Spleen (tissue), 13 donors: ENCODE data around the gene DRC3. TPM values are rescaled to one million over a fixed set of nuclear protein-coding genes. Genes with fewer than 3 reads are reported as not detected.
A peak's percentile ranks its signal among the peaks of the same experiment; 100 is the strongest.

Experiments used
- DNase-seq: peaks from one replicate; pipeline ENCODE4 v3.0.0-alpha.2; 2020
- H3K27ac ChIP-seq, 8 donors: fragments of 200-600 bp; sonication (generic) in 7 of 8; 1 replicate in 4 of 8; 2 replicates in 4 of 8; pipeline versions ENCODE4 v1.5.0 to v1.8.0; 2016 to 2021; ENCODE audit warnings: inconsistent platforms in 4 of 8, mild to moderate bottlenecking in 4 of 8, moderate library complexity in 1 of 8
- H3K27me3 ChIP-seq, 7 donors: fragments of 200-600 bp; sonication (generic) in 6 of 7; replicated peaks in 1 of 7; 1 replicate in 4 of 7; 2 replicates in 3 of 7; pipeline versions ENCODE4 v1.5.0 to v1.8.0; 2016 to 2021; ENCODE audit warnings: inconsistent platforms in 3 of 7, mild to moderate bottlenecking in 1 of 7
- H3K36me3 ChIP-seq, 6 donors: fragments of 200-600 bp; sonication (generic) in 5 of 6; 1 replicate in 4 of 6; 2 replicates in 2 of 6; pipeline versions ENCODE4 v1.5.0 to v1.8.0; 2016 to 2021; ENCODE audit warnings: inconsistent platforms in 2 of 6
- H3K4me1 ChIP-seq, 6 donors: fragments of 200-600 bp; sonication (generic) in 5 of 6; 1 replicate in 3 of 6; 2 replicates in 3 of 6; pipeline versions ENCODE4 v1.5.0 to v1.8.0; 2016 to 2021; ENCODE audit warnings: inconsistent platforms in 3 of 6
- H3K4me3 ChIP-seq, 8 donors: fragments of 200-600 bp; sonication (generic) in 7 of 8; 1 replicate in 4 of 8; 2 replicates in 4 of 8; pipeline versions ENCODE4 v1.5.0 to v1.8.0; 2016 to 2021; ENCODE audit warnings: inconsistent platforms in 4 of 8, mild to moderate bottlenecking in 4 of 8, moderate library complexity in 2 of 8
- H3K9me3 ChIP-seq, 8 donors: fragments of 200-600 bp; sonication (generic) in 7 of 8; 1 replicate in 4 of 8; 2 replicates in 4 of 8; pipeline versions ENCODE4 v1.5.0 to v1.8.0; 2016 to 2021; ENCODE audit warnings: inconsistent platforms in 4 of 8
- POLR2A ChIP-seq, 3 donors: fragments of 450-650 bp; IDR thresholded peaks; one replicate each; pipeline ENCODE4 v1.5.1; 2017; ENCODE audit warnings: antibody characterized with exemption in 3 of 3, mild to moderate bottlenecking in 1 of 3
- POLR2AphosphoS5 ChIP-seq, 3 donors: sonication (generic); formaldehyde crosslinking; IDR thresholded peaks; one replicate each; pipeline ENCODE4 v1.5.1; 2017; ENCODE audit warnings: antibody characterized with exemption in 3 of 3
- WGBS, 5 donors: extraction: QIAGEN DNeasy Blood & Tissue Kit in 3 of 5; methylation state at CpG; one replicate each; pipeline versions ENCODE4 v1.1.5 to v1.1.7; 2013 to 2018; 5-methylcytosine and 5-hydroxymethylcytosine counted together
- intact Hi-C: fragments of 100-400 bp; cut with DNase I; formaldehyde crosslinking; loops from one replicate; pipeline ENCODE4 v1.15.0; 2023; ENCODE audit warnings: low total_unique reads
- long read RNA-seq, 2 donors: transcript quantifications; one replicate each; lab custom pipeline, GENCODE V29; 2026
- polyA plus RNA-seq, 3 donors: library from polyadenylated mRNA; stranded (reverse); fragments of 200-250 nt; gene quantifications; one replicate each; pipeline ENCODE4 v1.2.1, GENCODE V29; 2013
- total RNA-seq, 7 donors: library from RNA; depleted of rRNA in 3 of 7; stranded (reverse); fragments of >200 nt in 3 of 7; fragmentation: NEBNext Ultra II Directional in 4 of 7; extraction: Animal tissue kit (Norgen Biotek cat#: 25700) in 4 of 7; gene quantifications; one replicate each; pipeline versions ENCODE4 v1.1.0 to v1.2.1, GENCODE V29; 2016 to 2021
- TF ChIP-seq, protein P1 (sequence below), 11 experiments: fragments of 200-600 bp in 7 of 11; fragments of 450-650 bp in 4 of 11; sonication (generic) in 4 of 11; IDR thresholded peaks in 8 of 11; conservative IDR thresholded peaks in 3 of 11; 1 replicate in 7 of 11; 2 replicates in 4 of 11; pipeline versions ENCODE4 v1.4.0 to v1.8.0; 2016 to 2021; ENCODE audit warnings: antibody characterized with exemption in 11 of 11, inconsistent platforms in 4 of 11, mild to moderate bottlenecking in 1 of 11
- donor health status: healthy with polysubstance abuse.
- donor health status: DM: no; HTN: no; CAD: no; lungs with moderate emphysema.
- donor health status: DM: no; HTN: no; CAD: no.
- donor health status: Bipolar disorder and iron deficiency.
- donor health status: healthy.
- donor health status: DM: no; HTN: no; CAD: no.
- donor health status: DM: yes; HTN: yes; CAD: no.

Gene DRC3, protein sequence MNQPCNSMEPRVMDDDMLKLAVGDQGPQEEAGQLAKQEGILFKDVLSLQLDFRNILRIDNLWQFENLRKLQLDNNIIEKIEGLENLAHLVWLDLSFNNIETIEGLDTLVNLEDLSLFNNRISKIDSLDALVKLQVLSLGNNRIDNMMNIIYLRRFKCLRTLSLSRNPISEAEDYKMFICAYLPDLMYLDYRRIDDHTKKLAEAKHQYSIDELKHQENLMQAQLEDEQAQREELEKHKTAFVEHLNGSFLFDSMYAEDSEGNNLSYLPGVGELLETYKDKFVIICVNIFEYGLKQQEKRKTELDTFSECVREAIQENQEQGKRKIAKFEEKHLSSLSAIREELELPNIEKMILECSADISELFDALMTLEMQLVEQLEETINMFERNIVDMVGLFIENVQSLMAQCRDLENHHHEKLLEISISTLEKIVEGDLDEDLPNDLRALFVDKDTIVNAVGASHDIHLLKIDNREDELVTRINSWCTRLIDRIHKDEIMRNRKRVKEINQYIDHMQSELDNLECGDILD
- total RNA-seq (1 to 10 TPM in 5 of 7 donors, under 1 TPM in 2; 0.37 to 7.3 (median 2.3) TPM), polyA plus RNA-seq (1 to 10 TPM in 2 of 3 donors, under 1 TPM in 1; 0.93 to 2.4 (median 2.3) TPM)
- long read RNA-seq, donor 1, result 0 reads
- long read RNA-seq, donor 2, partial matches to known transcripts, result 0 of 1 reads
- long read RNA-seq, donor 2, other reads (novel, unspliced or antisense), result 0 of 1 reads

DNA sequence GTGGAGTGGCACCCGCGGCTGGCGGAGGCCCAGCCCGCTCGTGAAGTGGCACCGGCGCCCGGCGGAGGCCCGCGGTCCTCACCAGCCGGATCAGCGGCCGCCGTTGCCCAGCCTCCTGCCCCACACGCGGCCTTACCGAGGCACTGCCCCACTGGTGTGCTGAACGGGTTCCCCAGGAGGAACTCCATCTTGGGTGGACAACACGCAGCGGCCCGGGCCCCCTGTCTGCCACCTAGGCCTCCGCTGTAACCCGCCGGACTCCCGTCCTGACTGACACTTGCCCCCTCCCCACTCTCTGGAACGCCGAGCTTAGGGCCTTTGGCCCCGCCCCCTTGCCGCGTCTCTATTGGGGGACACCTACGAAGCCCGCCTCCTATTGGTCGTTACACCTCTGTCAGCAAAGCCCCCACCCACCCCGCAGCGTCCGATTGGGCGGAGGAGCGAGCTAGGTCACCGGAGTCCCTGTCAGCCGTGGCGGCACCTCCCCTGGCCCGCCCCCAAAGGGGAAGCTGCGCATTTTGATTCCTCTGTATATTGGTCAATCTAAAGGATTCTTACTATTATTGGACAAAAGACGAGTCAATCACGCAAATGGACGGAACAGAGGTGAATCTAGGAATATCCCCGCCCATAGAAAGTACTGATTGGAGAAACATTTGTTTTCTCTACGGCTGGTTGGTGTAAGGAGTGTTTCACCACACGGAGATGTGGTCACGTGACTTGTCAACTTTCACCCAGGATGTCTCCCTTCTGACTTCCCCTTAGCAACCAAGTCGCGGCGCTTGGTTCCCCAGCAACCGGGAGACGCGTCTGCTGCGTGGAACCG lies at the start of gene DRC3, which contains the start of gene TOM1L2:
Gene DRC3 (plus strand): TSS at position 737 of the 826 bp plus-strand sequence. CDS start 4,737 bp downstream, outside the sequence.
Gene TOM1L2 (minus strand): TSS at position 275 of the 826 bp plus-strand sequence. CDS start 87 bp downstream, at position 188.
- WGBS, 5 donors, result 0 to 1% (median 0%) methylated on average over 48 to 59 of the region's 59 CpGs
- H3K4me1 ChIP-seq, result peaks cover 9 to 69% (median 35%) of the 10 kb centered on the region in 6 donors
- TF ChIP-seq, protein P1, sequence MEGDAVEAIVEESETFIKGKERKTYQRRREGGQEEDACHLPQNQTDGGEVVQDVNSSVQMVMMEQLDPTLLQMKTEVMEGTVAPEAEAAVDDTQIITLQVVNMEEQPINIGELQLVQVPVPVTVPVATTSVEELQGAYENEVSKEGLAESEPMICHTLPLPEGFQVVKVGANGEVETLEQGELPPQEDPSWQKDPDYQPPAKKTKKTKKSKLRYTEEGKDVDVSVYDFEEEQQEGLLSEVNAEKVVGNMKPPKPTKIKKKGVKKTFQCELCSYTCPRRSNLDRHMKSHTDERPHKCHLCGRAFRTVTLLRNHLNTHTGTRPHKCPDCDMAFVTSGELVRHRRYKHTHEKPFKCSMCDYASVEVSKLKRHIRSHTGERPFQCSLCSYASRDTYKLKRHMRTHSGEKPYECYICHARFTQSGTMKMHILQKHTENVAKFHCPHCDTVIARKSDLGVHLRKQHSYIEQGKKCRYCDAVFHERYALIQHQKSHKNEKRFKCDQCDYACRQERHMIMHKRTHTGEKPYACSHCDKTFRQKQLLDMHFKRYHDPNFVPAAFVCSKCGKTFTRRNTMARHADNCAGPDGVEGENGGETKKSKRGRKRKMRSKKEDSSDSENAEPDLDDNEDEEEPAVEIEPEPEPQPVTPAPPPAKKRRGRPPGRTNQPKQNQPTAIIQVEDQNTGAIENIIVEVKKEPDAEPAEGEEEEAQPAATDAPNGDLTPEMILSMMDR (IDR thresholded peaks at IDR 0.05 in 8 of 11, conservative IDR thresholded peaks at IDR 0.05 in 3 of 11), result peak in 8 of 11 experiments; percentile 10 to 51 (median 33)
- TF ChIP-seq POLR2AphosphoS5 (IDR thresholded peaks at IDR 0.05) (peak; percentile 92 to 93 (median 93)), POLR2A (IDR thresholded peaks at IDR 0.05) (peak in 2 of 3 donors; percentile 52 to 69)
- H3K9me3 ChIP-seq, result no peaks in the 10 kb centered on the region
- no peaks in the 10 kb centered on the region for H3K36me3 ChIP-seq
- H3K4me3 ChIP-seq, result peak within 1 kb of the TSS; percentile 70 to 97 (median 87)
- no peaks in the 10 kb centered on the region for H3K27me3 ChIP-seq
- intact Hi-C loops, result no loop called here
- peak within 1 kb of the TSS; percentile 86 to 96 (median 94) for H3K27ac ChIP-seq
- DNase-seq, result peak; percentile 100

DNA sequence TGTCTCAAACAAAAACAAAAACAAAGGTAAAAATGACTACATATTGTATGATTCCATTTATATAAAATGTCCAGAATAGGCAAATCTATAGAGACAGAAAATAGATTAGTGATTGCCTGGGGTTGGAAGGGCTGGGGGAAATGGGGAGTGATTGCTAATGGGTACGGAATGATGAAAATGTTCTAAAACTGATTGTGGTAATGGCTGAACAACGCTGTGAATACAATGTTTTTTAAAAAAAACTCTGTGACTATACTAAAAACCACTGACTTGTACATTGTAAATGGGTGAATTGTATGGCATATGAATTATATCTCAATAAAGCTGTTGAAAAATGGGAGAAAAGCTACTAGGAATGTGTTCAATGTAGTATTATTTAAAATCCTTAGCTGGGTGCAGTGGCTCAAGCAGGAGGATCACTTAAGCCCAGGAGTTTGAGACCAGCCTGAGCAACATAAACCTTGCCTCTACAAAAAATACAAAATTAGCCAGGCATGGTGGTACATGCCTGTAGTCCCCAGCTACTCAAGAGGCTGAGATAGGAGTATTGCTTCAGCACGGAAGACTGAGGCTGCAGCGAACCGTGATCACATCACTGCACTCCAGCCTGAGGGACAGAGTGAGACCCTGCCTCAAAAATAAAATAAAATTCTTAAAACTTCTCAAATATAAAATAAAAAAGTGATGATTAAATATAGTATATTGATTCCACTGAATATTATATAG lies 48.4 kb upstream of the DRC3 start:
- no peak for TF ChIP-seq POLR2A (IDR thresholded peaks at IDR 0.05)
- TF ChIP-seq, protein P1 (IDR thresholded peaks at IDR 0.05 in 8 of 11, conservative IDR thresholded peaks at IDR 0.05 in 3 of 11), result no peak
- no peak for TF ChIP-seq POLR2AphosphoS5 (IDR thresholded peaks at IDR 0.05)
- 94 to 99% (median 98%) methylated on average over 5 of the region's 5 CpGs for WGBS, 5 donors
- H3K4me3 ChIP-seq, result no peak overlapping the region
- no peak for DNase-seq
- H3K4me1 ChIP-seq, result peaks cover 0 to 39% (median 14%) of the 10 kb centered on the region in 6 donors
- H3K27ac ChIP-seq, result no peak overlapping the region
- H3K9me3 ChIP-seq, result no peaks in the 10 kb centered on the region
- intact Hi-C loops, result no loop called here
- H3K36me3 ChIP-seq, result peaks cover 0 to 6% (median 0%) of the 10 kb centered on the region in 6 donors
- no peaks in the 10 kb centered on the region for H3K27me3 ChIP-seq

DNA sequence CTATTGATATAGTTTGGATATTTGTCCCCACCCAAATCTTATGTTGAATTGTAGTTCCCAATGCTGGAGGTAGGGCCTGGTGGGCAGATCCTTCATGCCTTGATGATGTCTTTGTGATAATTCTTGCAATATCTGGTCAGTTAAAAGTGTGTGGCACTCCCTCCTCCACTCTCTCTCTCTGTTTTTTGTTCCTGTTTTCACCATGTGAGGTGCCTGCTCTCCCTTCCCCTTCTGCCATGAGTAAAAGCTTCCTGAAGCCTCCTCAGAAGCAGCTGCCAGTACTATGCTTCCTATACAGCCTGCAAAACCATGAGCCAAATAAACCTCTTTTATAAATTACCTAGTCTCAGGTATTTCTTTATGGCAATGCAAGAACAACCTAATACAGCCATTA lies 47.8 kb upstream of the DRC3 start:
- Histone ChIP-seq H3K9me3 (no peaks in the 10 kb centered on the region), H3K4me3 (no peak overlapping the region), H3K27me3 (no peaks in the 10 kb centered on the region), H3K36me3 (peaks cover 0 to 6% (median 0%) of the 10 kb centered on the region in 6 donors), H3K4me1 (peaks cover 0 to 34% (median 11%) of the 10 kb centered on the region in 6 donors), H3K27ac (no peak overlapping the region)
- no peak for DNase-seq
- TF ChIP-seq, protein P1 (IDR thresholded peaks at IDR 0.05 in 8 of 11, conservative IDR thresholded peaks at IDR 0.05 in 3 of 11), result no peak
- TF ChIP-seq POLR2AphosphoS5 (IDR thresholded peaks at IDR 0.05) (no peak), POLR2A (IDR thresholded peaks at IDR 0.05) (no peak)
- intact Hi-C loops, result no loop called here
